ENCODE data around the gene TFR2. TPM values are rescaled to one million over a fixed set of nuclear protein-coding genes. Genes with fewer than 3 reads are reported as not detected.
"Not testable (repeated sequence)": the region's sequence is repeated elsewhere in the genome, so short reads cannot be mapped to it uniquely, and the experiment has no call there.

The TFR2 gene
- total RNA-seq, 4 donors from 2014 or later = 0.43 to 2.0 TPM; not detected in 2

DNA sequence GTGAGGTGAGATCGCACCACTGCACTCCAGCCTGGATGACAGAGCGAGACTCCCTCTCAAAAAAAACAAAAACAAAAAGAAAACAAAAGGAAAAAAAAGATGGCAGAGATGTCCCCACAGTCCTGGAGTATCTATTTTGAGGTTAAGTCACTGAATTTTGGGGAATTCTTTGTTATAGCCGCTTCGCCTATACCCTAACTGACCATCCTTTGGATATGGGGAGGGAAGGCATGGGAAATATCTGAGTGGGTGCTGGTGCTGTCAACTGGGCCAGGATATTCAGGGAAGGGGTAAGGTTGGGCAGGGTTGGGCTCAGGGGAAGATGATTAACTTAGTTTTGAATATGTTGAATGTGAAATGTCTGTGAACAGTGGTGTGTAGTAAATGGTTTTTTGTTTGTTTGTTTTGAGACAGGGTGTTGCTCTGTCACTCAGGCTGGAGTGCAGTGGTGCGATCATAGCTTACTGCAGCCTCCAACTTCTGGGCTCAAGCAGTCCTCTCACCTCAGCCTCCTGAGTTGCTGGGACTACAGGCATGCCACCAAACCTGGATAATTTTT lies 23.9 kb upstream of the TFR2 start:
- no peak overlapping the region for H3K4me3 ChIP-seq
- no peaks in the 10 kb centered on the region for H3K27me3 ChIP-seq
- intact Hi-C loops (cut with DNase I; ENCODE audit: low total_unique reads) = no loop called here
- H3K4me1 ChIP-seq = no peaks in the 10 kb centered on the region
- TF ChIP-seq POLR2A (IDR thresholded peaks at IDR 0.05) = no peak
- TF ChIP-seq, protein P1, sequence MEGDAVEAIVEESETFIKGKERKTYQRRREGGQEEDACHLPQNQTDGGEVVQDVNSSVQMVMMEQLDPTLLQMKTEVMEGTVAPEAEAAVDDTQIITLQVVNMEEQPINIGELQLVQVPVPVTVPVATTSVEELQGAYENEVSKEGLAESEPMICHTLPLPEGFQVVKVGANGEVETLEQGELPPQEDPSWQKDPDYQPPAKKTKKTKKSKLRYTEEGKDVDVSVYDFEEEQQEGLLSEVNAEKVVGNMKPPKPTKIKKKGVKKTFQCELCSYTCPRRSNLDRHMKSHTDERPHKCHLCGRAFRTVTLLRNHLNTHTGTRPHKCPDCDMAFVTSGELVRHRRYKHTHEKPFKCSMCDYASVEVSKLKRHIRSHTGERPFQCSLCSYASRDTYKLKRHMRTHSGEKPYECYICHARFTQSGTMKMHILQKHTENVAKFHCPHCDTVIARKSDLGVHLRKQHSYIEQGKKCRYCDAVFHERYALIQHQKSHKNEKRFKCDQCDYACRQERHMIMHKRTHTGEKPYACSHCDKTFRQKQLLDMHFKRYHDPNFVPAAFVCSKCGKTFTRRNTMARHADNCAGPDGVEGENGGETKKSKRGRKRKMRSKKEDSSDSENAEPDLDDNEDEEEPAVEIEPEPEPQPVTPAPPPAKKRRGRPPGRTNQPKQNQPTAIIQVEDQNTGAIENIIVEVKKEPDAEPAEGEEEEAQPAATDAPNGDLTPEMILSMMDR (IDR thresholded peaks at IDR 0.05) = no peak
- no peaks in the 10 kb centered on the region for H3K9me3 ChIP-seq
- DNase-seq = no peak
- no peaks in the 10 kb centered on the region for H3K36me3 ChIP-seq
- no peak overlapping the region for H3K27ac ChIP-seq

DNA sequence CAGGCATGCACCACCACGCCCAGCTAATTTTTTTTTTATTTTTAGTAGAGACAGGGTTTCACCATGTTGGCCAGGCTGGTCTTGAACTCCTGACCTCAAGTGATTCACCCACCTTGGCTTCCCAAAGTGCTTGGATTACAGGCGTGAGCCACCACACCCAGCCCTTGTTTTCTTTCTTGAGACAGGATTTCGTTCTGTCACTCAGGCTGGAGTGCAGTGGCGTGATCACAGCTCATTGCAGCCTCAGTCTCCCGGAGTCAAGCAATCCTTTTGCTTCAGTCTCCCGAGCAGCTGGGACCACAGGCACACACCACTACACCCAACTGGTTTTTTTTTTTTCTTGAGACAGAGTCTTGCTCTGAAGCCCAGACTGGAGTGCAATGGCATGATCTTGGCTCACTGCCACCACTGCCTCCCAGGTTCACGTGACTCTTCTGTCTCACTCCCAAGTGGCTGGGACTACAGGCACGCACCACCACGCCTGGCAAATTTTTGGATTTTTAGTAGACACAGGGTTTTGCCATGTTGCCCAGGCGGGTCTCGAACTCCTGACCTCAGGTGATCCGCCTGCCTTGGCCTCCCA lies 20.9 kb upstream of the TFR2 start:
- H3K27ac ChIP-seq; H3K27me3 ChIP-seq; H3K4me1 ChIP-seq; DNase-seq; intact Hi-C loops (cut with DNase I; ENCODE audit: low total_unique reads); H3K9me3 ChIP-seq; H3K36me3 ChIP-seq; H3K4me3 ChIP-seq: not testable (repeated sequence)

- H3K4me3 ChIP-seq = no peak within 1 kb of the TSS
- no peaks in the 10 kb centered on the region for H3K4me1 ChIP-seq
- intact Hi-C loops (cut with DNase I; ENCODE audit: low total_unique reads) = no loop called here
- H3K36me3 ChIP-seq = no peaks in the 10 kb centered on the region
- H3K27ac ChIP-seq = no peak within 1 kb of the TSS
- no peaks in the 10 kb centered on the region for H3K9me3 ChIP-seq
- TF ChIP-seq POLR2A (IDR thresholded peaks at IDR 0.05) = no peak
- TF ChIP-seq, protein P1 (IDR thresholded peaks at IDR 0.05) = no peak
- H3K27me3 ChIP-seq = peaks cover 18 to 28% of the 10 kb centered on the region in 2 donors
- DNase-seq = no peak
Observed at GRCh38 chr7:100655908-100656674, 14.7 kb upstream of the TFR2 start, which contains the start of gene ACTL6B. Gene ACTL6B, minus strand, starts transcription at chr7:100656448. Its CDS starts 94 bp downstream, at chr7:100656354.

DNA sequence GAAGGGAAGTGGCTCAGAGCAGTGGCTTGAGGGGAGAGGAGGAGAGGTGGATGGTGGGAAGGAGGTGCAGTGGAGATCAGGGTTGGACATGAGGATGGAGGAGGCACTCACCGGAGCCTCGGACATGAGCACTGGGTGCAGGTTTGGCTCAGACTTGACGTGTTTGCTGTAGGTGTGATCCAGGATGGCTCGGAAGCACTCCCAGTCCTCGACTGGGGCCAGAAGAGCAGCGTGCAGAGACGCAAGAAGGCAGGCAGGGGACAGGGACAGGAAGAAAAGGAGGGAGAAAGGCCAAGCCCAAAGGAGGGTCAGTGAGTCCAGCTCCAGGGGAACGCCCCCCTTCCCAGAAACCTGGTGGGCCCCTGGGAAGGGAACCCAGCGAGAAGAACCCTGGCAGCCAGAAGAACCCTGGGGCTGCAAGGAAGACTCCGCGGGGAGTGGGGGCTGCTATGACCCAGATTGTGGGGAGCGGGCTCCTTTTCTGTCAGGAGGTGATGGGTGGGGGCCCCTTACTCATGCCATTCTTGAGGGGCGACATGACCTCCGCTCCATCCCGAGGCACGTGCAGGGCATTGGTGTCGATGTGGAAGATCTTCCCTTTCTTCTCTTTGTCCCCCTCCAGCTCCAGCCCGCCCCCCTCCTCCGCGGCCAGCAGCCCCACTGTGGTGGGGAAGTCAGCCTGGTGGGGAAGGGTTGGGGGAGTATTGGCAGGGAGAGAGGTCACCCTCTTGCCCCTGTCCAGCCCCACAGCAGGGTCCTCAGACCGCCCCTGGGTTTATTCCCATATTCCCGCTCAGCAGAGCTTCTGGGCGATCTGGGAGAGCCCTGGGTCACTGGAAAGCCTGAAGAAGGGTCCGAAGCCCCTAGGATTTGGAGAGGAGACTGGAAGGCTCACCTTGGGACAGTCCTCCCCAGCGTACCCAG lies 13.8 kb upstream of the TFR2 start:
- intact Hi-C loops (cut with DNase I; ENCODE audit: low total_unique reads) = no loop called here
- no peaks in the 10 kb centered on the region for H3K36me3 ChIP-seq
- no peak overlapping the region for H3K4me3 ChIP-seq
- peaks cover 18 to 28% of the 10 kb centered on the region in 2 donors for H3K27me3 ChIP-seq
- no peaks in the 10 kb centered on the region for H3K4me1 ChIP-seq
- H3K9me3 ChIP-seq = no peaks in the 10 kb centered on the region
- no peak for TF ChIP-seq POLR2A (IDR thresholded peaks at IDR 0.05)
- TF ChIP-seq, protein P1 (IDR thresholded peaks at IDR 0.05) = no peak
- no peak for DNase-seq
- H3K27ac ChIP-seq = no peak overlapping the region

- intact Hi-C loops (cut with DNase I; ENCODE audit: low total_unique reads) = no loop called here
- Histone ChIP-seq H3K27ac (no peak overlapping the region), H3K9me3 (no peaks in the 10 kb centered on the region), H3K4me3 (no peak overlapping the region), H3K27me3 (peaks cover 3 to 7% of the 10 kb centered on the region in 2 donors), H3K4me1 (no peaks in the 10 kb centered on the region), H3K36me3 (no peaks in the 10 kb centered on the region)
- DNase-seq = no peak
- no peak for TF ChIP-seq POLR2A (IDR thresholded peaks at IDR 0.05)
- TF ChIP-seq, protein P1 (IDR thresholded peaks at IDR 0.05) = no peak
Observed at GRCh38 chr7:100649826-100650565, 8.6 kb upstream of the TFR2 start.
